GM12878 (cell line): ENCODE measurements around the gene DUSP7.

Experiments
- BMI1 ChIP-seq: fragments of 450-650 bp; IDR thresholded peaks from 2 replicates; pipeline ENCODE4 v1.6.1; 2016; ENCODE audit warnings: mild to moderate bottlenecking, moderate library complexity, borderline replicate concordance
- CBFB ChIP-seq: IDR thresholded peaks from 2 replicates; pipeline ENCODE4 v1.6.1; 2016; ENCODE audit warnings: antibody characterized with exemption, low read depth
- CHD2 ChIP-seq: IDR thresholded peaks from 2 replicates; pipeline ENCODE4 v1.6.1; 2011; ENCODE audit warnings: low read depth, low read length, improper control_type of control experiment, borderline replicate concordance
- CTCF ChIP-seq, 3 experiments: IDR thresholded peaks in 2 of 3; conservative IDR thresholded peaks in 1 of 3; 2 replicates each; pipeline ENCODE4 v1.5.1; 2011; ENCODE audit warnings: low read depth in 3 of 3, low read length in 3 of 3, mild to moderate bottlenecking in 3 of 3, control low read depth in 2 of 3, moderate library complexity in 2 of 3, inconsistent platforms in 1 of 3, mixed read lengths in 1 of 3; ENCODE audit not compliant: control insufficient read depth in 2 of 3, insufficient read depth in 1 of 3; ENCODE audit errors: extremely low read depth in 1 of 3
- POLR2AphosphoS5 ChIP-seq: IDR thresholded peaks from 2 replicates; pipeline ENCODE4 v1.6.1; 2011; ENCODE audit warnings: mild to moderate bottlenecking, low read length, inconsistent platforms

- TF ChIP-seq POLR2AphosphoS5, result no peak
- no peak for TF ChIP-seq BMI1
- no peak for TF ChIP-seq CBFB
- no peak for TF ChIP-seq CTCF (IDR thresholded peaks at IDR 0.05 in 2 of 3, conservative IDR thresholded peaks at IDR 0.05 in 1 of 3; ENCODE audit: control insufficient read depth in 2 of 3, extremely low read depth in 1 of 3, insufficient read depth in 1 of 3, low read depth in 3 of 3, low read length in 3 of 3)
- TF ChIP-seq CHD2, result no peak
These were observed 42.4 kb downstream of the DUSP7 start for GRCh38 chr3:52013802-52014598.
